GM21619 (cell line): ENCODE measurements around the gene BICD1.
"Not testable (repeated sequence)": the region's sequence is repeated elsewhere in the genome, so short reads cannot be mapped to it uniquely, and the experiment has no call there.

Experiments used
- ATAC-seq: cut with Tn5 transposase; IDR thresholded peaks from one replicate; pipeline ENCODE4 v1.9.1; 2021; ENCODE audit not compliant: unreplicated experiment

Gene BICD1

GRCh38 chr12:32183650-32184049 is 77.0 kb downstream of the BICD1 start:
- ATAC-seq: no peak

- not testable (repeated sequence) for ATAC-seq
Observed at GRCh38 chr12:32187127-32187526, 80.5 kb downstream of the BICD1 start.

- no peak for ATAC-seq
Observed at GRCh38 chr12:32191445-32191844, 84.8 kb downstream of the BICD1 start.

DNA sequence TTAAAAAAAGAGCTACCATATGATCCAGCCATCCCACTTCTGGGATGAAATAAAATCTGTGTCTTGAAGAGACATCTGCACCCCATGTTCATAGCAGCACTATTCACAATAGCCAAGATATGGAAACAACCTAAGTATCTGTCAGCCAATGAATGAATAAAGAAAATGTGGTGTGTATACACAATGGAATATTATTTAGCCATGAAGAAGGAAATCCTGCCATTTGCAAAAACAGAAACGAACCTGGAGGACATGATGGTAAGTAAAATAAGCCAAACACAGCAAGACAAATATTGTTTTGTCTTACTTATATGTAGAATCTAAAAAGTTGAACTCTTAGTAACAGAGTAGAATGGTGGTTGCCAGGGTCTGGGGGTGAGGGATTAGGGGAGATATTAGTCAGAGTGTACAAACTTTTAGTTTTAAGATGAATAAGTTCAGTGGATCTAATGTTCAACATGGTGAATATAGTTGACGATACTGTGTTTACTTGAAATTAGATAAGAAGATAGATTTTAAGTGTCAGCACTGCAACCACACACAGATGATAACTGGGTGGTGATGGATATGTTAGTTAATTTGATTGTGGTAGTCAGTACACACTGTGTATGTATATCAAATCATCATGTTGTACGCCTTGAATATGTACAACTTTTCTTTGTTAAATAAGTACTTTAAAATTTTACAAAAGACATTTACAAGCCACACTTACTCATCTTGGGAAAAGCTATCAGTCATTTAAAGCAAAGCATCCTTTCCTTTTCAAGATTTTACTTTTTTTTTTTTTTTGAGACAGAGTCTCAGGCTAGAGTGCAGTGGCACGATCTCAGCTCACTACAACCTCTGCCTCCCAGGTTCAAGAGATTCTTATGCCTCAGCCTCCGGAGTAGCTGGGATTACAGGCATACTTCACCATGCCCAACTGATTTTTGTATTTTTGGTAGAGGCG is 89.9 kb downstream of the BICD1 start:
- ATAC-seq: no peak

GRCh38 chr12:32197421-32197820 is 90.8 kb downstream of the BICD1 start:
- no peak for ATAC-seq

GRCh38 chr12:32198555-32198954 is 91.9 kb downstream of the BICD1 start:
- no peak for ATAC-seq

DNA sequence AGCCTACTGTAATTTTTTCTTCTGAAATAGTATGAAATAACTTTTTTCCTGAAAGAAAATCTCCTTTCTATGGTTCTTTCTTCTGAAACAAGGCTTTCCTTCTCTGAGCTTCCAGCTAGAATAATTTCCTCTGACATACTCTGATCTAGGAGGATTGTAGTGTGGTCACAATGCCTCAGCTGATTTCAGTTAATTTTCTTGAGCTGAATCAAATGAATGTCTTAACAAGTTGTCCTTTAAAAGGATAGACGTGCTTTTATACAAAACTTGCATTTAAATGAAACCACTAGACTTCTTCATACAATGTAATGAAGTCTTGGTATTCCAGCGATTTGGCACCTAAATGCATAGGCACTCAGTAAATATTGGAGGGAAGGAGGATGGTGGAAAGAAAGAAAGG is 94.4 kb downstream of the BICD1 start:
- no peak for ATAC-seq

GRCh38 chr12:32201976-32202375 is 95.3 kb downstream of the BICD1 start:
- no peak for ATAC-seq

GRCh38 chr12:32205731-32206130 is 99.1 kb downstream of the BICD1 start:
- no peak for ATAC-seq

- ATAC-seq: no peak
Observed at GRCh38 chr12:32208355-32208754, 101.7 kb downstream of the BICD1 start.

- no peak for ATAC-seq
Observed at GRCh38 chr12:32211066-32211899, 104.6 kb downstream of the BICD1 start.

- ATAC-seq: no peak
Observed at GRCh38 chr12:32211900-32212156, 105.2 kb downstream of the BICD1 start.

DNA sequence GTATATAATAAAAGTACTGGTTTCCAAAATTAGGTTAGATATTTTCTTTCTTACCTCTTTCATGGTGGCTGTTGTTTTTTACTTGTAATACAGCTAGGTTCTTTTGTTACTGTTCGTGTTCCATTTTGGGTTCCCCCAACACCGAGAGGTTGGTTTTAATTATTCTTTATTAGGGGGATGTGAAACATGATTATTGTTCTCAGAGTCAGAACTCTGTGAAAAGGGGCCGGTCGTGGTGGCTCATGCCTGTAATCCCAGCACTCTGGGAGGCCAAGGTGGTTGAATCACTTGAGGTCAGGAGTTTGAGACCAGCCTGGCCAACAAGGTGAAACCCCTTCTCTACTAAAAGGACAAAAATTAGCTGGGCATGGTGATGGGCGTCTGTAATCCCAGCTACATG is 108.1 kb downstream of the BICD1 start:
- no peak for ATAC-seq

- no peak for ATAC-seq
Observed at GRCh38 chr12:32217354-32218310, 111.0 kb downstream of the BICD1 start.

- ATAC-seq: no peak
Observed at GRCh38 chr12:32223941-32224340, 117.3 kb downstream of the BICD1 start.

DNA sequence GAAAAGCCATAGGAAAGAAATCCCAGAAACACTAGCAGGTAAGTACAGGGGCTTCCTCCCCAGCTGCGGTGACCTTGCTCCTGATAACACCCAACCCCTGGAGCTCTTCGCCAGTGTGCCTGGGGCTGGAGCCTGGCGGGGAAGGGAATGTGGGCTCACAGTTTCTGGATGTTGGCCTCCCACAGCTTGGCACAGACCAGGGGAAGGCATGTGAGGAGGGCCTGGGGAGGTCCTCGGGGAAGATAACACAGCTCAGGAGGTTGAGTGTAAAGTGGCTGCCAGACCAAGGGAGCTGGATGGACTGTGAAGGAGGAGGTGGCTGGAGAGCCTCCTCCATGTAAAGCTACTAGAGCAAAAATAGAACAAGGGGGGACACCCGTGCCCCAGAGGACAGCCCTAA is 120.1 kb downstream of the BICD1 start:
- ATAC-seq: no peak

DNA sequence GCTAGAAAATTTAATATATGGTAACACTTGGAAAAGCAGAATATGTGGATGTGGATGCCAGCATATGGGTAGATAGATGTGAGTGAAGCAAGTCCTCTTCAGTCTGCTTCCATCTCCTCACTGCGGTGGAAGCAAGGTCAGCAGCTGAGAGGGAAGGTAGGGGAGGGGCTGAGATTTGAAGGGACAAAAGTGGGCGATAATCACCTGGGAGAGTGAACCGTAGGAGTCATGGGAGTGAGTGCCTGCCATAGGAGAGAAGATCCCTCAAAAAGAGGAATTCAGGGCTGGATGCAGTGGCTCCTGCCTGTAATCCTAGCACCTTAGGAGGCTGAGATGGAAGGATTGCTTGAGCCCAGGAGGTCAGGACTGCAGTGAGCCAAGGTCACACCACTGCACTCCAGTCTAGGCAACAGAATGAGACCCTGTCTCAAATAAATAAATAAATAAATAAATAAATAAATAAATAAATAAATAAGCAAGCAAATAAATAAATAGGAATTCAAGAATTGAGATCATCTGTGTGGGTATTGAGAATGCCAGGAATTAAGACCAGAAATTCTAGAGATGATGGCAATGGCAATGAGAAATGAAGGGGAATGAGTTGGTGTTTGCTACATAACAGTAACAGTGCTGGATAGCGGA is 123.4 kb downstream of the BICD1 start:
- no peak for ATAC-seq

DNA sequence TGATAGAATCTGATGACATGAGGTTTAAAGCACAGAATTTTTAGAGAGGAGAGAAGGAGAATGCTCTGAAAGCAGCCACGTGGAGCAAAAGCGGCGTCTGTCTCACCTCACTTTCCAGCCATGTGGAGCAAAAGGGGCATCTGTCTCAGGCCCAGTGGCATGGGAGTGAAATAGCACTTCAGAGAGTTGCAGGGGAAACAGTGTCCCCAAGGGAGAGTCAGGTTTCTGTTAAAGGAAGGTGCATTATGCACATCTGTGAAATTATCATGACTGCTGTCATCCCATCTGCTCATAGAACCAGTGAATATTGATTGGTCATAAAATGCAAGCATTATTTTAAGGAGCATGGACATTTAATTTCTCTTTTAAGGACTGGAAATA is 124.0 kb downstream of the BICD1 start:
- peak; percentile 75 for ATAC-seq

- not testable (repeated sequence) for ATAC-seq
Observed at GRCh38 chr12:32231361-32231760, 124.7 kb downstream of the BICD1 start.

- ATAC-seq: no peak
Observed at GRCh38 chr12:32233568-32233967, 126.9 kb downstream of the BICD1 start.

DNA sequence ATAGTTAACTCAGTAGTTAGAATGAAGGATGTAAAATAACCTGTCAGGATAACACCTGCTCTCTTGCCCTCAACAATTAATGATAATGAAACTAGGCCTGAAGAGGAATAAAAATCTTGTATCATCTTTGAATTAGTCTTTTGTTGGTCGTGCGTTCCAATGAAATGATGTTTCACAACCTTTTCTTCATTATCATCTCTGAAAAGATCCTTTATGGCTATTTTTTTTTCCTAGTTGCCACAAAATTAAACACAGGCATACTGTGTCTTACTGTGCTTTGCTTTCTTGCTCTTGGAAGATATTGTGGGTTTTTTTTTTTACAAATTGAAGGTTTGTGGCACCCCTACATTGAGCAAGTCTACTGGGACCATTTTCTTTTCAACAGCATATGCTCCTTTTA is 128.6 kb downstream of the BICD1 start:
- no peak for ATAC-seq
